ENCODE results near the gene SORCS2. TPM values are rescaled to one million over a fixed set of nuclear protein-coding genes. Genes with fewer than 3 reads are reported as not detected.

SORCS2 gene
- total RNA-seq, 3 donors from 2014 or later: 0.66 to 1.3 (median 0.80) TPM

DNA sequence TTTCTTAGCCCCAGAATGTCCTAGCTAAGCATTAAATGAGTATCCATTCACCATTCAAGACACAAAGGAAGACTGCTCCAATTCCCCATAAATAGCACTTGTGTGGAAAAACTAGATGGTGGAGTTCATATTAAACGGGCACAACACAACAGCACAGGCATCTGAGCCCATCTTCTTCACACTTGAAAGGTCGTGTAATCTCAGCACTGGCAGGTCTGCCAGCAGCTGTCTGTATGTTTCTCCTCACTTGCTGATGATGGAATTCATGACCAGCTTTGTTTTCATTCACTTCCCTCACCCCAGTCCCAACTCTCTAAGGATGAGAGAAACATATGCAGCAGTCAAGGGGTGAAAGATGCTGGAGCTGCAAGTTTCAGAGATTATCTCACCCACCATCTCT, 598.7 kb downstream of the SORCS2 start:
- no peak overlapping the region for H3K27ac ChIP-seq
- no peaks in the 10 kb centered on the region for H3K27me3 ChIP-seq
- H3K9me3 ChIP-seq: no peaks in the 10 kb centered on the region
- no peak for TF ChIP-seq POLR2A (IDR thresholded peaks at IDR 0.05)
- TF ChIP-seq POLR2AphosphoS5 (IDR thresholded peaks at IDR 0.05): no peak
- TF ChIP-seq, protein P1, sequence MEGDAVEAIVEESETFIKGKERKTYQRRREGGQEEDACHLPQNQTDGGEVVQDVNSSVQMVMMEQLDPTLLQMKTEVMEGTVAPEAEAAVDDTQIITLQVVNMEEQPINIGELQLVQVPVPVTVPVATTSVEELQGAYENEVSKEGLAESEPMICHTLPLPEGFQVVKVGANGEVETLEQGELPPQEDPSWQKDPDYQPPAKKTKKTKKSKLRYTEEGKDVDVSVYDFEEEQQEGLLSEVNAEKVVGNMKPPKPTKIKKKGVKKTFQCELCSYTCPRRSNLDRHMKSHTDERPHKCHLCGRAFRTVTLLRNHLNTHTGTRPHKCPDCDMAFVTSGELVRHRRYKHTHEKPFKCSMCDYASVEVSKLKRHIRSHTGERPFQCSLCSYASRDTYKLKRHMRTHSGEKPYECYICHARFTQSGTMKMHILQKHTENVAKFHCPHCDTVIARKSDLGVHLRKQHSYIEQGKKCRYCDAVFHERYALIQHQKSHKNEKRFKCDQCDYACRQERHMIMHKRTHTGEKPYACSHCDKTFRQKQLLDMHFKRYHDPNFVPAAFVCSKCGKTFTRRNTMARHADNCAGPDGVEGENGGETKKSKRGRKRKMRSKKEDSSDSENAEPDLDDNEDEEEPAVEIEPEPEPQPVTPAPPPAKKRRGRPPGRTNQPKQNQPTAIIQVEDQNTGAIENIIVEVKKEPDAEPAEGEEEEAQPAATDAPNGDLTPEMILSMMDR (IDR thresholded peaks at IDR 0.05): no peak
- H3K4me3 ChIP-seq: no peak overlapping the region
- H3K4me1 ChIP-seq: no peaks in the 10 kb centered on the region
- no peaks in the 10 kb centered on the region for H3K36me3 ChIP-seq
- no peak for DNase-seq (ENCODE audit: low spot score in 2 of 2)
- intact Hi-C loops (cut with DNase I; ENCODE audit: low total_unique reads): no loop called here

Other genes starting within 250 kb of the SORCS2 start
- 10 to 100 TPM; 16.4 to 22.7 (median 17.8) TPM for gene TADA2B, start 149.2 kb upstream of the SORCS2 start, total RNA-seq
- 10 to 100 TPM; 20.2 to 24.1 (median 22.6) TPM for gene GRPEL1, start 124.5 kb upstream of the SORCS2 start, total RNA-seq
- under 1 TPM in 1 of 3 donors, not detected in 2; 0.15 TPM for gene PSAPL1, start 242.4 kb downstream of the SORCS2 start, total RNA-seq

Measured in breast epithelium (tissue), 4 donors.